COR-L47 (cell line): ENCODE data around the gene ARHGEF40.

Experiments used
- DNase-seq: peaks from one replicate; lab custom pipeline; 2025; lab: John Stamatoyannopoulos, UW

Gene ARHGEF40

DNA sequence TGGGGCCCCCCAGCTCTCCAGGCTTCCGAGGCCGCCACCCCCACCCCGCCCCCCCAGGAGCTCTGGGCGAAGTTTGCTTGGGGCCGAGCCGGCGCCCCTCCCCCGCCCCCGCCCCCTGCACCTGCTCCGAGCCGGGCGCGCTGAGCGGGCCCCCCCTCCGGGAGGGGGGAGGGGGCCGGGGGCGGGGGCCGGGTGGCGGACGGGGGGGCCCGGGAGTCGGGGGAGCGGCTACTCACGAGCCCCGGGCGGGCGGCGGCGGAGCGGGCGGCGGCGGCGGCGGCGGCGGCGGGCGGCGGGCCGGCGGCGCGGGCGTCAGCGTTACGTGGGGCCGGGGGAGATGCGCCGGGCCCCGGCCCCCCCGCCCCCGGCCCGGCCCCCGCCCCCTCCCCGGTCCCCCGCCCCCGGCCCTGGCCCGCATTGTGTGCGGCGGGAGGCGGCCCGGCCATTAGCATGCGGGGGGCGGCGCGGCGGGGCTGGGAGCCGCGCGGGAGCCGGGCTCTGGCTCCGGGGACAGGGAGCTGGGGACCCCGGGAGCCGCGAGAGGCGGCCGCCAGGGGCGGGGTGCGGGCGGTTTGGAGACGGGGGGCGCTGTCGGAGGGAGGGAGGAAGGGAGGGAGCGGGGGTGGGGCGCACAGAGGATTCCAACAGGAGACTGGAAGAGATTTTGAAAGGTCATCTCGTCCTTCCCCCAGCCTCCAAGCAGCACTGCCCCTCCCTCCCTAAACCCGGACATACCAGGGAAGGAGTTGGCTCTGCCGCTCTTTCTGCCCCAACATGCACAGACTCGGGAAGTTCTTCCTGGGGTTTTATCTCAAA is 28.2 kb downstream of the ARHGEF40 start, which contains the start of gene ZNF219:
ZNF219 (minus strand) TSS at position 580 of the 816 bp plus-strand sequence. CDS start 5,064 bp downstream, outside the sequence.
- peak; percentile 54 for DNase-seq

DNA sequence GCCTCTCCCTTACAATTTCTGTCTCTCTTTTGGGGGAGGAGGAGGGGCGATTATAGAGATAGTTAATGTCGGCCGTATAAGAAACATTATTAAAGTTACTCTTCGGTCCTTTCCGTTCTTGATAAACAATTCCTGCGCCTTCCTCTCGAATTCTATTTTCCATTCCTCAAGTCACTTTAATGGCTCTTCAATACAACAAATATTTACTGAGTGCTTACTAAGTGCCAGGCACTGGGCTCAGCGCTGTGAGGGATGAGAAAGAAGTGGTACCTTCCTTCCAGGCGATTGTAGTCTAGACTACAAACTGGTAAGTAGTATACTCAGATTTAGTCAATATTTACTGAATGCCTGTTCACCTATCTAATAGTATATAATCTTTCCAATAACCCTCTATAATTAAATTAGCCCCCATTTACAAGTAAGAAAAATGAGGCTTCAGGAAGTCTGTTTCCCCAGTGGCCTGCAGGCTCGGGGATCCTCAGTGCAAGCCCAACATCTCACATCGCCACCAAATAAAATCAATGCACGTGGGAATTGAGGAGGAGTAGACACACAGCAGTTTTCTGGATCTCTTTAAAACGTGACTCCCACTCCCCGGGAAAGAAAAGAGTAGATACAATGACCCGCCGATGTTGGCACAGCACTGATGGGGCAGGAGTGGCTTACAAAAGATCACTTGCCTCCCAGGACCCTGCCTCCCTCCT is 28.9 kb downstream of the ARHGEF40 start:
- no peak for DNase-seq

DNA sequence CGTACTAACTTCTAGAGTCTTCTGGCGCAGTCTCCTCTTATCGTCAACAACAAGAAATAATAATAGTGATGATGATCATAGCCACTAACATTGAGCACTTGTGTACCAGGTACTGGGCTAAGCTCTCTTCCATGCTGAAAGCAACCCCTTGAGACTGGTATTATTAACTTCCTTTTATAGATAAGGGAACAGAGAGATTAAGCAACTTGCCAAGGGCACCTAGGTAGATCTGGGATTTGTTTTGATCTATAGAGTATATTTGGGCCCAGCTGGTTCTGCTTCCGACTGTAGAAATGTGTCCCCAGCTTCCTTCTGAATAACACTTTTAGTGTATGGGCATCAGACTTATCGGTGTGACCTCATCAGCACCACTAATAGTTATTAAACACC is 29.5 kb downstream of the ARHGEF40 start:
- no peak for DNase-seq

DNA sequence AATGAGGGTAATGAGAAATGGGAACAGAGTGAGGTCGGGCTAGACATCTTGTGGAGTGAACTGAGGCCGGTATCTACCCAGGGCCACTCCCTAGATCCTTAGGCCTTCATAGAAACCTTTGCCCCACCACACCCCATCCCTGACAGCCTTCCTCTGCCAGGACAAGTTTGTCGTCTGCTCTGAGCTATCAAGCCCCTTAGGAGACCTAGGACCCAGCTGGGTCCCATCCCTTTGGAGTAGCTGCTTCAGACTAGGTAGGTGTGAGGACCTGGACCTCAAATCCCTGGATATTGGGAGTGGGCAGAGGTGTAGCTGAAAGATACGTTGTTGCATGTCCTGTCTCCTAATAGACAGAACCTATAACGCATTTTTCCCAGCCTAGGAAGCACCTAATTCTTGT is 30.8 kb downstream of the ARHGEF40 start, which contains the start of gene TMEM253:
TMEM253 (plus strand) TSS at position 136 of the 400 bp plus-strand sequence. CDS start 278 bp downstream, outside the sequence.
- DNase-seq = no peak

DNA sequence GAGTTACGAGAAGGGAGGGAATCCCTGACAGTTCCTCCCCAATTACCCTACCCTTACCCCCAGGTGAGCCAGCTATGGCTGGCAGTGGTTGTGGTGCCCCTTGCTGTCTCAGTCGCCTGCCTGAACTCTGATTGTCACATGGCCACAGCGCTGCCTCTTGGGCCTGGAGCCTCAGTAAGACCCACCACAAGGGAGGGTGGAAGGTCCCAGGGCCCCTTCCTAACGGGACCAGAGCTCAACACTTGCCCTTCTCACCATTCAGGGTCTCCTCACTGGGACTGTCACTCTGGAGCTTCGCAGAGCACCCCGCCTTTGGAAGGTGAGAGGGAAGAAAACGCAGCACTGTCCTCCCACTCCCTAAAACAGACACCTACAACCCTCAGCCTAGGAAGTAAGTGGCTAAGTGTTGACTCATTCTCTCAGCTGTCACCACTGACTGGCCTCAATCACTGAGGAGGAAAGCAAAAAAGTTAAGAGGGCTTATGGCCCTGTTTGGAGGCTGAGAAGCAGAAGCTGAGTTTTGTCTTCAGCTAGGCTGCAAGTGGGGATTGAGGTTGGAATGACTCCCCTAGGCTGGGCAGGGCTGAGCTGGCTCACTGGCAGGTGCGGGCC is 31.8 kb downstream of the ARHGEF40 start:
- no peak for DNase-seq

DNA sequence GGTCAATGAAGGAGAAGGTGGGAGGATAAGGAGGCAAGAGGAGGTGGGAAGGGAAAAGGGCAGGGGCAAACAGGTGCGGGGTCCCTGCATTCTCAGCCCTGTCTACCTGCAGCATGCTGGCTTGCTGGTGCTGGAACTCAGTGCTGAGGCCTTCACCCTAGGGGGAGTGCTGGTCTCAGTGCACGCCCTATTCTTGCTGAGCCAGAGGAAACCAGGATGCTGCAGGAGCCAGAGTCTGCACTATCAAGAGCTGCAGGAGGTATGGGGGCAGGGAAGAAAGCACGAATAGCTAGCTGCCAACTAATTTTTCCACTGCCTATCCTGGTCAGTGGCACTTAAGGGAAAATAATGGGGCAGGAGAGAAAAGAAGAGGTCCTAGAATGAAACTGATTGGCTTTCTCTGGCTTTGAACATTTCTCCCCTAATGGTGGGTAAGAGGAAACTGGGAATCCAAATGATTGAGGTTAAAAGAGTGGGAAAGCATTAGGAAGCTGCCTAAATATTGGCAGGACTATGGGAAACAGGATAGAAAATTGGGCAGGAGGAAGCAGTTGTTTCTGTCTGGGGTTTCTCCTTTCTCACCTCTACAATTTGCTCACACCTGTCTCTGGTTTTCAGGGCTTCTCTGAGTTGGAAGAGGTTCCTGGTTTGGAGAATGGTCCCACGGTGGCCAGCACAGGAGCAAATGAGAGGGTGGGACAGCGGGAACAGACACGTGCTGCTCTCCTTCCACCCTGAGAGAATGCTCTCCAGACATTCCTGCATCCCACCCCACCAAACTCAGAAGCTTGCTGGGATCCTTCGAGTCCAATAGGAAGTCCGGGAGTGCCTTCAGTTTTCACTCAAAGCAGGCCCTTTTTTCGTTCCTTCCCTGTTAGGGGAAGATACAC is 32.7 kb downstream of the ARHGEF40 start:
- peak; percentile 37 for DNase-seq

DNA sequence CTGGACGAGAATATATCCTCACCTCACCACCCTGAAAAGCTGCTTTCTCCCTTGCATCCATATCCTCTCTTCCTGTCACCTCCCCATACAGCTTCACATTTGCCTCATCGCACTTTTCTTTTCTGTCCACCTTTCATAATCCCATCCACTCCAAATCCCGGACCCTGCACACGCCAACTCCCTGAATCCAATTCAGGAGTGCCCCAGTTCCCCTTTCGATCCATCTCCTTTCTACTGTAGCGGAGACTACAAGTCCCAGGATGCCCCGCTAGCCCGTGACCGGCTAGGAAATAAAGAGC is 33.3 kb downstream of the ARHGEF40 start:
- no peak for DNase-seq

DNA sequence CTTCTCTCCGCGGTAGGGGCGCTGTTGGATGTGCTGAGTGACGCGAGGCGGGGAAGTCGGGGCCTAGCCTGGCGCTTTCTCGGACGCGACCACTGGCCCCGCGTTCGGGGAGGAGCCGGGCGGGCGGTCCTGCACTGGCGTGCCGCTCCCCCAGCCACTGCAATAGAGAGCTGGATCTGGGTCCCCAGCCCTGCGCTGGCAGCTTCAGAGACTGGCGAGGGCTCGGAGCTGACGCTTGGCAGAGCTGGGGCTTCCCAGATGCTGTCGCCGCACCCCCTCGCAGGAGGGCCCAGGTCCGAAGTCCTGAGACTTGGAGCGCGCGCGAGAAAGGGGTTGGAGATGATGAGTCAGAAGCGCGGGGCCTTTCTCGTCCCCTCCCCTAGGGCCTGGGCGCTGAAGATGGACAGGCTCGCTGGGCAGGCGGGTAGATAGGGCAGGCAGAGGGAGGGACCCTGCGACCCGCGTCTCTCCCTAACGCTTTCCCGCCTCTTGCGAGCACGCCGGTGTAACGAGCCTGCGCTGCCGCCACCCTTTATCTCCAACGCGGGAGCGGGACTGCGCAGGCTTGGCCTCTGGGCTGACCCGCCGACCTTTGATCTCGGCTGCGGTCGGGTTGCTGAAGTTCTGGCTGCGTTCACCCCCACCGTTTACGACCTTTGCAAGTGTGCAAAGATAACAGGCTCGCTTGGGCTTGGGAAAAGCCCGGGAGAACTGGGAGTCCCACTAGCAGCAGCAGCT is 33.8 kb downstream of the ARHGEF40 start:
- DNase-seq = peak; percentile 96

DNA sequence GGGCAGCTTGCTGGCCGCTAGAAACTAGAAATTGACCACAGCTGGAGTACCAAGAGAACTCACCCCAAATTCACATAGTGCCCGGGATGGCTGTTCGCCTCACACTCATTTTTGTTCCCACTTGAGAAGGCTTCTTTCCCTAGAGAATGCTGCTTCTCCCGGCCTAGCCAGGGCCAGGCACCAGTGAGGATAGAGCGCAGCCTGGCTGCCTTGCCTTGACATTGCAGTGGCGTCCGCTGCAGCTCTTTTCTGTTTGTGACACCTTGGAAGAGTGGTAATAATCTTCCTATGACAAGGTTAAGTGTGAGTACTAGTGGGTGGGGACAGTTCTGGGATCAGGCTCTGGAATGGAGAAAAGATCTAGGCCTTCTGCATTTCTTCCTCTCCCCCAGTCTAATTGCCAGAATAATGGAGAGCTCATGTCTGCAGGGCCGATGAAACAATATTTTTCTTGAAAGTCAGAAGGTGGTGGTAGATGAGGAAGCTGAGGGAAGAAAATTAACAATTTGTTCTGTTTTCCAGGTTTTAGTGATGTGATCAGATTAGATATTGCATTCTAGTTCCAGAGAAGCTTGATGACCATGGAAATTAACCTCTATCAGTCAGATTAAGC is 34.5 kb downstream of the ARHGEF40 start:
- peak; percentile 84 for DNase-seq

DNA sequence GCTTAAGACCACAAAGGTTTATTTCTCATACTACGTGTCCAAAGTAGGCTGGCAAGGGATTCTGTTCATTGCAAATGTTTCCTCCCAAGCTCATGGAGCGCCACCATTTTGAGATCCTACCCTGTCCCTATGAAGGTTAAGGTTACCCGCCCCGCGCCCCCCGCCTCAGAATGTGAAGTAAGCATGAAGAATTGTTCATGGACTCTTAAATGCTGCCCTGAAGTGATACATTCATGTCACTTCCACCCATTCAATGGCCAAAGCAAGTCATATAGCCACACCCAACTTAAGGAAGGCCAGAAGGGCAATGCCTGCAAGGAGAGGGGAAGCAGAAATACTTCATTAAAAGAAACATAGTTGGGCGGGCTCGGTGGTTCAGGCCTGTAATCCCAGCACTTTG is 35.0 kb downstream of the ARHGEF40 start:
- DNase-seq = no peak

DNA sequence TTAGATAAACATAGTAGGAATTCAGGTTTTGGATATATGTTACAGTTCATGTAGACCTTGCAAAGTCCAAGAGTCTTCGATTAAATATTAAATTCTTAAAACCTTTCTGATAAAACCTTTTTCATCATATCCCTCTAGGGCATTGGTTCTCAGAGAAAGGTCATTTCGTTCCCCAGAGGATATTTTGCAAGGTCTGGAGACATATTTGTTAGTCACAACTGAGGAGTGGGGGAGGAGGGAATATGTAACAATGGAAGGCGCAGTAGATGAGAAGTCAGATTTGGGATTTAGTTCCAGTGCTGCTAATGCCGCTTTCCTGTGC is 36.0 kb downstream of the ARHGEF40 start:
- no peak for DNase-seq

DNA sequence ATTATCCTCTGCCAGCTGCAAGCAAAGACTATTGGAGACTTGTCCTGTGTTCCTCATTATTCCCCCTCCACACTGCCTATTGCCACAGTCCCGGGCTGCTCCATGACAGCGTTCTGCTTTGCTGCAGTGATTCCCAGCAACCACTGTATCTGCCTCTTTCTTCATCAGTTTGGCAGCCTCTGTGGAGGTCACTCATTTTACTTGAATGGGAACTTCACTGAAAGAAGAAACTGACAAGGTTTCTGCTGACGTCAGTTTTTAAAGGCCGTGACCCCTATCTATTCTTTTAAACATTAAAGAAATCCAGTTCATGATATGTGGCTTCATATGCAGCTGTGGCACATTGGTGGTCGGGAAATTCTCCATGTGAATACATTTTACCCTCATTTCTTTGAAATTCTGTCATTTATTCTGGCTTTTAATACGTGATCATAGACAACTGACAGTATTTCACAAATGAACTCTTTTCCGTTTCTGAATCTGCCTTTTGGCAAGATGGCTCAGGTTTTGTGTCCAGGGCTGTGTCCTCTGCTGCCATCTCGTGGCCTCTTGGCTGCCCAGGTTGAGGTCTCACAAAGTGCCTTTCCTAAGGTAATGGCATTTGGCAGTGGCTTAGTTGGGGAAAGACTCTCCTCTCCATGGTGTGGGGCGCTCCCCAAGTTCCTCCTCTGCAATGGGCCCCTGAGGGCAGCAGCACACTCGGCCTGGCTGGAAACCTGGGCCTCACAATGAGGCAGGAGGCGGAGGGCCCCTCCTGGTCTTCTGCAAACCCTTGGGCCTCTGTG is 36.6 kb downstream of the ARHGEF40 start:
- DNase-seq = peak; percentile 66

DNA sequence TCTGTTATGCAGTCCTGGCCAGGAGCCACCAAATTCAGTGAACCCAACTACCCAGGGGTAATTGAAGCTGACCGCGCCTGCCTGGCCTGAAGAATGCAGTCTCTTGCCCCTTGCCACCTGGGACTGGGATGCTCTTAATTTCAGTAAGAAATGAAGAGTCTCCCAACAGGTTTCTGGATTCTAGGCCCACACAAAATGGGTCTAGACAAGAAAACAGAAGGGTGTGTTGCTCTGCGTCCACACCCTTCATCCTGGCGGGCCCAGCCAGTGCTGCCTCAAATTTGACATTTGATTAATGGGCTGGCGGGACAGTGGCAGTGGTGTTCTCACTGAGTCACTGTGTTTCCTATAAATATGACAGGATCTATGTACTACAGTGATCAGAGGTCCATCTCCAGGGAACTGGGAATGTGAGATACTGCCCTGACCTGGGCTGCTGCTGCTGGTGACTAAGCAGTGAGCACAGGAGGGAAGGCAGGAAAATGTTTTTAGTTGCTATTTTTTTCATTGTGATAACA is 37.2 kb downstream of the ARHGEF40 start:
- DNase-seq = no peak

DNA sequence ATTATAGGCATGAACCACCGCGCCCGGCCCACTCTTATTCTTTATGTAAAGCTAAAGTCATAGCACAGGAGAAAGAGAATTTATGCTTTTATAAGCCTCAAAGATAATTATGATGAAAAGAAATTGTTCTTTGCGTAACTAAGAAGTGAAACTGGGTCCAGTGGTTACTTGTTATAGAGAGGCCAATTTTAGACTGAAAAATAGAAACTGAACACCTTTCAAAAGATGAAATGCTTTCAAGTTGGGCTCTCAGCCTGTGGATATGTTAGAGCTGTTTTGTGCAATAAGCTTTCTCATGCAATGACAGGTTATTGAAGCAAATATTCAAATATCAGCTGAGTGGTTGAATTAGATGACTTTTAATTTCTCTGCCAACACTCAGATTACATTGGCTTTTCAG is 38.7 kb downstream of the ARHGEF40 start:
- no peak for DNase-seq

DNA sequence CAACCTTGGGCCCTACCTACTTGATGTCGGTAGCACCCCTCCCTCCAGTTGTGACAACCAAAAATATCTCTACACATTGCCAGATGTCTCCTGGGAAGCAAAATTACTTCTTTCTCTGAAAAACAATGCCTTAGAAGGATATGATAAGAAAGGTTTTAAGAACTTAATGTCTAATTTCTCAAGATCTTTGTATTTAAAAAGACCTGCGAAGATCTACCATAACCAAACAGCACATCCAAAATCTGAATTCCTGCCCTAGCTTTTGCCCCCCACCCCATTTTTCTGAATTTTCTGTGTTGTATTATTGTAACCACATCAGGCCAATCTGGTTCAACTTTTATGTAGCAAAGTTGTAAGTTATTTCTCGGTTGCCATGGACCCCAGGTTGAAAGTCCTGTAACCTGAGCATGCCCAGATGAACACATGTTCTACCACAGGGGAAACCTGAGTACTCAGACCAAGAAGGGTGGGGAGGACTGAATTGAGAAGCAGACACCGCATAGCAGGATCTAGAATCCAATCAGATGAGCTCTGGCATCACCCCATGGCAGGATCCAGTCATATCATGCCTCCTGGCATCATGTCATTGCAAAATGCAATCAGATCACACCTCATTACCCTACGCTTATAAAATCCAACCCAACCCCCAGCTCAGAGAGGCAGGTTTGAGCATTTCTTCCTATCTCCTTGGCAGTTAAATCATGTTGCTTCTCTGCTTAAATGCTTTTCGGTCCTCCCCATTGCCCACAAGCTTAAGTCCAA is 39.5 kb downstream of the ARHGEF40 start:
- DNase-seq = no peak

DNA sequence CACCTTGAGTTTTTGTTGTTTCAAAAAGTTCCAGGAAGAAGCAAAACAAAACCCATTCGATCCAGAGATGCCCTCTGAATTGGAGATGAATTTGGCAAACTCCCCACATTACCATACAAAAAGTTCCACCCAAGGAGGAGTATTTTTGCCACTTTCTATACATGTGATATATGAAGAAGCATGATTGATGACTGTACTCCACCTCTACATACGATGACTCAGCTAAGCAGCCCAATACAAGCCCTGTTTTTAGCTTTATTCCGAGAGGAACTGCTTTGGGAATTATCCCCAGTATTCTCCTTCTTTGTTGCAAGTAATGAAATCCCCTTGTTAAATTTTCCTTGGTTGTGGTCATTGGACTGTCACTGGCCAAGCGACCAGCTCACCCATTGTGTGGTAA is 42.2 kb downstream of the ARHGEF40 start:
- no peak for DNase-seq

DNA sequence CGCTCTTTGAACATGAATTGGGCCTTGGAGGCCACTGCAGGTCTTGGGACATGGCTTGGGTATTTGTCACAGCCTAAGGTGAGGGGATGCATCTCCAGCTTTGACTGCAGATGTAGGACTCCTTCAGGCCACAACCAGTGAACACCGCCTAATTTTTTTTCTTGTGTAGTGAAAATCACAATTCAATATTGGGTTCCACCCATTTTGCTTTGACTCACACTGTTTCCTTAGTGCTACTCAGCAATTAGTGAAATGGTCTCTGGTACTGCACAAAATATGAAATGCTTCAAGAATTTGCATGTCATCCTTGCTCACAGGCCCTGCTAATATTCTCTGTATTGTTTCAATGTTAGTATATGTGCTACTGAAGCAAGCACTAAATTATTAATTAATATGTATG is 43.3 kb downstream of the ARHGEF40 start:
- no peak for DNase-seq

DNA sequence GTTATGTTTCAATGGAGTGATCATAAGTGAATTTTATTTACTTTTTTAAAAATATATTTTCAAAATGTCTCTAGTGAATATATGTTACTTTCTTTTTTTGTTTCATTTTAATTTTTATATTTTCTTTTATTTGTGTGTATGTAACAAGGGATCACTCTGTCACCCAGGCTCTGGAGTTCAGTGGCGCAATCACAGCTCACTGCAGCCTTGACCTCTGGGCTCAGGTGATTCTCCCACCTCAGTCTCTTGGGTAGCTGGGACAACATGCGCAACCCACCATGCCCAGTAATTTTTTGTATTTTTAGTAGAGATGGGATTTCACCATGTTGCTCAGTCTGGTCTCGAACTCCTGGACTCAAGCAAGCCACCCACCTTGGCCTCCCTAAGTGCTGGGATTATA is 48.8 kb downstream of the ARHGEF40 start:
- DNase-seq = no peak

DNA sequence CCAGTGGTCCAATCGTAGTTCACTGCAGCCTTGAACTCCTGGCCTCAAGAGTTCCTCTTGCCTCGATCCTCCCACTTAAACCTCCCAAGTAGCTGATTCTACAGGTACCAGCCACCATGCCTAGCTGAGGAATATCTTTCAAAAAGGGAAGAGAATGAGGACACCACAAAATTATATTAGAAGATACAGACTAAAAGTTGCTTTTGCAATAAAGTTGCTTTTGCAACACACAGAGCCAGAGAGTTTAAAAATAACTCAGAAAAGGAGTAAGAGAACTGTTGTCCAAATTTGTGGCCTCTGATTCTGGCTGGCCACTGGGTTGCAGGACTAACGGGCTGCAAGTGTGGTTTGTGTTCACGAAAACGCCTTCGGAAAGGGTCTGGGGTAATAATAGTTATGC is 50.6 kb downstream of the ARHGEF40 start:
- DNase-seq = no peak
